ENCODE results near the gene FAM50B.

- no peak for TF ChIP-seq POLR2A (IDR thresholded peaks at IDR 0.05)
- TF ChIP-seq, protein P1, sequence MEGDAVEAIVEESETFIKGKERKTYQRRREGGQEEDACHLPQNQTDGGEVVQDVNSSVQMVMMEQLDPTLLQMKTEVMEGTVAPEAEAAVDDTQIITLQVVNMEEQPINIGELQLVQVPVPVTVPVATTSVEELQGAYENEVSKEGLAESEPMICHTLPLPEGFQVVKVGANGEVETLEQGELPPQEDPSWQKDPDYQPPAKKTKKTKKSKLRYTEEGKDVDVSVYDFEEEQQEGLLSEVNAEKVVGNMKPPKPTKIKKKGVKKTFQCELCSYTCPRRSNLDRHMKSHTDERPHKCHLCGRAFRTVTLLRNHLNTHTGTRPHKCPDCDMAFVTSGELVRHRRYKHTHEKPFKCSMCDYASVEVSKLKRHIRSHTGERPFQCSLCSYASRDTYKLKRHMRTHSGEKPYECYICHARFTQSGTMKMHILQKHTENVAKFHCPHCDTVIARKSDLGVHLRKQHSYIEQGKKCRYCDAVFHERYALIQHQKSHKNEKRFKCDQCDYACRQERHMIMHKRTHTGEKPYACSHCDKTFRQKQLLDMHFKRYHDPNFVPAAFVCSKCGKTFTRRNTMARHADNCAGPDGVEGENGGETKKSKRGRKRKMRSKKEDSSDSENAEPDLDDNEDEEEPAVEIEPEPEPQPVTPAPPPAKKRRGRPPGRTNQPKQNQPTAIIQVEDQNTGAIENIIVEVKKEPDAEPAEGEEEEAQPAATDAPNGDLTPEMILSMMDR (IDR thresholded peaks at IDR 0.05), result peak; percentile 19 to 58 (median 45)
Observed at GRCh38 chr6:3887150-3887700, 38.1 kb downstream of the FAM50B start.

Measured in esophagus squamous epithelium (tissue), 4 donors.